ENCODE data around the gene TINAG.

GRCh38 chr6:54301770-54302169 lies 6.5 kb upstream of the TINAG start:
- no peak for TF ChIP-seq POLR2A (IDR thresholded peaks at IDR 0.05; ENCODE audit: low read depth)
- no peak for TF ChIP-seq CTCF (IDR thresholded peaks at IDR 0.05)
- TF ChIP-seq EP300 (IDR thresholded peaks at IDR 0.05): no peak
- TF ChIP-seq POLR2AphosphoS5 (IDR thresholded peaks at IDR 0.05): no peak
